ENCODE measurements around the gene ADAMTS17.

The ADAMTS17 gene

GRCh38 chr15:100131321-100132224 lies 210.2 kb downstream of the ADAMTS17 start:
- DNase-seq (ENCODE audit: low spot score) = no peak

GRCh38 chr15:100129677-100130076 lies 212.1 kb downstream of the ADAMTS17 start:
- no peak for DNase-seq (ENCODE audit: low spot score)

- DNase-seq (ENCODE audit: low spot score) = peak; percentile 65
Measured at GRCh38 chr15:100125401-100126191, 216.2 kb downstream of the ADAMTS17 start.

- no peak for DNase-seq (ENCODE audit: low spot score)
Measured at GRCh38 chr15:100124936-100125335, 216.8 kb downstream of the ADAMTS17 start.

GRCh38 chr15:100124361-100124760 lies 217.4 kb downstream of the ADAMTS17 start:
- no peak for DNase-seq (ENCODE audit: low spot score)

- no peak for DNase-seq (ENCODE audit: low spot score)
Measured at GRCh38 chr15:100123611-100124010, 218.2 kb downstream of the ADAMTS17 start.

GRCh38 chr15:100121285-100121684 lies 220.5 kb downstream of the ADAMTS17 start:
- DNase-seq (ENCODE audit: low spot score) = no peak

GRCh38 chr15:100120111-100120510 lies 221.7 kb downstream of the ADAMTS17 start:
- no peak for DNase-seq (ENCODE audit: low spot score)

- no peak for DNase-seq (ENCODE audit: low spot score)
Measured at GRCh38 chr15:100118546-100118945, 223.2 kb downstream of the ADAMTS17 start.

- DNase-seq (ENCODE audit: low spot score) = no peak
Measured at GRCh38 chr15:100116416-100117190, 225.2 kb downstream of the ADAMTS17 start.

GRCh38 chr15:100115711-100116090 lies 226.1 kb downstream of the ADAMTS17 start:
- DNase-seq (ENCODE audit: low spot score) = no peak

- no peak for DNase-seq (ENCODE audit: low spot score)
Measured at GRCh38 chr15:100115066-100115710, 226.6 kb downstream of the ADAMTS17 start.

- peak; percentile 32 for DNase-seq (ENCODE audit: low spot score)
Measured at GRCh38 chr15:100114571-100114970, 227.2 kb downstream of the ADAMTS17 start.

- DNase-seq (ENCODE audit: low spot score) = peak; percentile 80
Measured at GRCh38 chr15:100114100-100114499, 227.7 kb downstream of the ADAMTS17 start.

GRCh38 chr15:100113351-100114080 lies 228.3 kb downstream of the ADAMTS17 start:
- DNase-seq (ENCODE audit: low spot score) = peak; percentile 52

GRCh38 chr15:100112636-100113305 lies 229.0 kb downstream of the ADAMTS17 start:
- no peak for DNase-seq (ENCODE audit: low spot score)

GRCh38 chr15:100112061-100112420 lies 229.7 kb downstream of the ADAMTS17 start:
- DNase-seq (ENCODE audit: low spot score) = no peak

GRCh38 chr15:100111125-100112060 lies 230.4 kb downstream of the ADAMTS17 start:
- DNase-seq (ENCODE audit: low spot score) = peak; percentile 69

- no peak for DNase-seq (ENCODE audit: low spot score)
Measured at GRCh38 chr15:100109486-100110035, 232.2 kb downstream of the ADAMTS17 start.

Data from globus pallidus (tissue), 1 donor.